GM18520 (cell line): Measurements from ENCODE around the gene ABCA3.
"Not testable (repeated sequence)": the region's sequence is repeated elsewhere in the genome, so short reads cannot be mapped to it uniquely, and the experiment has no call there.

Experiments used
- ATAC-seq: cut with Tn5 transposase; IDR thresholded peaks from one replicate; pipeline ENCODE4 v1.9.1; 2021; ENCODE audit not compliant: unreplicated experiment

ABCA3 gene

GRCh38 chr16:2282262-2282661 lies 58.3 kb downstream of the ABCA3 start:
- no peak for ATAC-seq

GRCh38 chr16:2280981-2281542 lies 59.5 kb downstream of the ABCA3 start:
- no peak for ATAC-seq

GRCh38 chr16:2280461-2280860 lies 60.1 kb downstream of the ABCA3 start:
- ATAC-seq, result no peak

- no peak for ATAC-seq
Observed at GRCh38 chr16:2278956-2279800, 61.4 kb downstream of the ABCA3 start.

GRCh38 chr16:2278272-2278608 lies 62.3 kb downstream of the ABCA3 start:
- no peak for ATAC-seq

- no peak for ATAC-seq
Observed at GRCh38 chr16:2277466-2278271, 62.9 kb downstream of the ABCA3 start.

- ATAC-seq, result no peak
Observed at GRCh38 chr16:2276368-2277195, 63.9 kb downstream of the ABCA3 start.

- ATAC-seq, result no peak
Observed at GRCh38 chr16:2275476-2276367, 64.8 kb downstream of the ABCA3 start.

- ATAC-seq, result no peak
Observed at GRCh38 chr16:2273931-2274330, 66.6 kb downstream of the ABCA3 start.

- no peak for ATAC-seq
Observed at GRCh38 chr16:2273484-2273883, 67.0 kb downstream of the ABCA3 start.

- ATAC-seq, result no peak
Observed at GRCh38 chr16:2271848-2272461, 68.6 kb downstream of the ABCA3 start.

GRCh38 chr16:2270588-2271470 lies 69.7 kb downstream of the ABCA3 start:
- ATAC-seq, result no peak

GRCh38 chr16:2270070-2270462 lies 70.5 kb downstream of the ABCA3 start:
- no peak for ATAC-seq

GRCh38 chr16:2267913-2268666 lies 72.4 kb downstream of the ABCA3 start, which contains the start of gene RNPS1:
RNPS1 (minus strand) TSS chr16:2268126; CDS start chr16:2264643, 3,483 bp downstream.
- peak; percentile 61 for ATAC-seq

- ATAC-seq, result peak; percentile 40
Observed at GRCh38 chr16:2267505-2267912, 73.0 kb downstream of the ABCA3 start.

GRCh38 chr16:2266887-2267286 lies 73.6 kb downstream of the ABCA3 start:
- not testable (repeated sequence) for ATAC-seq

- not testable (repeated sequence) for ATAC-seq
Observed at GRCh38 chr16:2263026-2263425, 77.5 kb downstream of the ABCA3 start.

GRCh38 chr16:2260250-2260649 lies 80.3 kb downstream of the ABCA3 start:
- no peak for ATAC-seq
